Naive thymus-derived CD8-positive, alpha-beta T cell (primary cell): ENCODE measurements around the gene CD247. TPM values are rescaled to one million over a fixed set of nuclear protein-coding genes. Genes with fewer than 3 reads are reported as not detected.

ENCODE experiments used
- ATAC-seq, 2 donors: fragments of 150-1000 bp; cut with Tn5 transposase in 1 of 2; sonication (Bioruptor Pico), chemical (Tn5 transposase) in 1 of 2; 1 replicate in 1 of 2; 2 replicates in 1 of 2; pipeline ENCODE4 v1.10.0; 2021; ENCODE audit warnings: mild to moderate bottlenecking in 2 of 2, moderate library complexity in 2 of 2
- POLR2A ChIA-PET: fragments of 350-600 bp; sonication (Branson Sonifier 250); formaldehyde crosslinking; loops from one replicate; lab custom pipeline; 2021; ENCODE audit warnings: antibody characterized with exemption; lab: Charles Lee
- DNase-seq, 10 donors: peaks; one replicate each; pipeline versions ENCODE4 v3.0.0 to v3.0.0-alpha.2; 2020 to 2022
- H3K27ac Mint-ChIP-seq, 10 donors: one replicate each; pipeline ENCODE4 v1.8.0; 2020 to 2022; ENCODE audit warnings: mild to moderate bottlenecking in 10 of 10, mixed read lengths in 10 of 10, moderate library complexity in 4 of 10, inconsistent platforms in 1 of 10
- H3K27me3 Mint-ChIP-seq, 5 donors: one replicate each; pipeline ENCODE4 v1.8.0; 2021 to 2022; ENCODE audit warnings: mixed read lengths in 5 of 5
- H3K36me3 Mint-ChIP-seq, 3 donors: one replicate each; pipeline ENCODE4 v1.8.0; 2020 to 2022; ENCODE audit warnings: mixed read lengths in 3 of 3, mild to moderate bottlenecking in 2 of 3, inconsistent platforms in 1 of 3
- H3K4me1 Mint-ChIP-seq, 4 donors: one replicate each; pipeline ENCODE4 v1.8.0; 2021 to 2022; ENCODE audit warnings: mixed read lengths in 4 of 4
- H3K4me3 Mint-ChIP-seq, 10 donors: one replicate each; pipeline ENCODE4 v1.8.0; 2020 to 2022; ENCODE audit warnings: mild to moderate bottlenecking in 10 of 10, mixed read lengths in 10 of 10, moderate library complexity in 6 of 10, inconsistent platforms in 1 of 10
- H3K9me3 Mint-ChIP-seq, 9 donors: one replicate each; pipeline ENCODE4 v1.8.0; 2020 to 2022; ENCODE audit warnings: mixed read lengths in 9 of 9, mild to moderate bottlenecking in 3 of 9, inconsistent platforms in 1 of 9, moderate library complexity in 1 of 9
- polyA plus RNA-seq, 3 donors: library from polyadenylated mRNA; unstranded; fragments of 300-500 nt; fragmentation: Illumina TruSeq; gene quantifications; one replicate each; pipeline ENCODE4 v1.2.3, GENCODE V29; 2021
- total RNA-seq, 8 experiments: library from RNA in 2 of 8; stranded (reverse) in 2 of 8; gene quantifications; one replicate each; pipeline ENCODE4 v1.2.3 and lab custom pipeline; 2021 to 2026

CD247 gene
- total and polyA plus RNA-seq, 5 experiments from 2014 or later = 244 to 325 (median 308) TPM

DNA sequence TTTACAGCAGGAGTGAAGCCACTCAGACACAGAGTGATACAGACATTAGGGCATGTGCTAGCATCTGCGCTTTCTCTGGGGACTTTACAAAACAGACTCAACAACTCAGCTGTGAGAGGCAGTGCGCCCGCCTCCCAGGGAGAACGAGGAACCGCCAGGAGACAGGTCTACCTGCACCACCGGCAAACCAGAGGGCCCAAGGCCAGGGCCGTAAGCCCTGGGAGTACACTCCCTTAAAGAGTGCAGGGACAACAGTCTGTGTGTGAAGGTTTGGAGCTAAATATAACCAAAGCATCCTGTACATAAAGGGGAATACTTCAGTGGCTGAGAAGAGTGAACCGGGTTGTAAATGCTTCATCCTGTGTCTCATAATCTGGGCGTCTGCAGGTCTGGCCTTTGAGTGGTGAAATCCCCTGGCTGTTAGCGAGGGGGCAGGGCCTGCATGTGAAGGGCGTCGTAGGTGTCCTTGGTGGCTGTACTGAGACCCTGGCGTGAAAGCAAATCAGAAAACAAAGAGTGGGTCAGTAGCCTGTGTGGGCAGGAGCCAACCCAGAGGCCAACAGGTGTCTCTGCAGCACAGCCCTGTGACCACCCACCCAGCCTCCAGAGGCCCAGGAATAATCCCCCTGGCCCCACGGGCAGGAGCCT is 86.9 kb downstream of the CD247 start:
- H3K27ac Mint-ChIP-seq = peak overlapping the region; percentile 63 to 88 (median 79)
- ATAC-seq = peak; percentile 11 to 29
- H3K27me3 Mint-ChIP-seq = no peaks in the 10 kb centered on the region

DNA sequence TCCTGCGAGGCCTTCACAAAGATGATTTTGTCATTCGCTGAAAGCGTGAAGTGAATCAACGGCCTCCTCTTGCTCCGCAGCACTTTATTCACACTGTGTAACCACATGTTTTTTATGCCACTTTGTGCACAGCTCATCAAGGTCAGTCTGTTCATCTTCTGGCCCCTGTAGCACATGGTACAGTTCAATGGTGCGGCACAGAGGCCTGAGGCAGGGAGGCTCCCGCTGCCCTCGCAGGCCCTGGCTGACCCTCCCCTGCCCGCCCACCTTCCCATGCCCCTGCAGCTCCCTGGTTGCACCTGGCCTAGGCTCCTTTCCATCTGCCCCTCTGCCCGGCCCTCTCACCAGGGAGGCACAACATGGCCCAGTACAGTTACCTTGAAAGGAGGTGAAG is 87.5 kb downstream of the CD247 start:
- peak overlapping the region in 3 of 10 donors; percentile 2 to 57 (median 20) for H3K4me3 Mint-ChIP-seq
- peaks cover 0 to 55% (median 5%) of the 10 kb centered on the region in 3 donors for H3K36me3 Mint-ChIP-seq

More for the DNA sequence above, 86.9 kb downstream of the CD247 start:
- H3K4me3 Mint-ChIP-seq = peak overlapping the region in 3 of 10 donors; percentile 2 to 57 (median 26)
- no peaks in the 10 kb centered on the region for H3K9me3 Mint-ChIP-seq
- H3K36me3 Mint-ChIP-seq = peaks cover 0 to 61% (median 6%) of the 10 kb centered on the region in 3 donors
- H3K4me1 Mint-ChIP-seq = peaks cover 18 to 82% (median 62%) of the 10 kb centered on the region in 4 donors
- POLR2A ChIA-PET = interaction anchor here (0.6 to 2.4 kb wide), 6 partner anchors 9 to 100 kb away, joined by 3 to 15 read pairs (median 4); partner anchors contain the start of gene CD247
- DNase-seq = no peak

DNA sequence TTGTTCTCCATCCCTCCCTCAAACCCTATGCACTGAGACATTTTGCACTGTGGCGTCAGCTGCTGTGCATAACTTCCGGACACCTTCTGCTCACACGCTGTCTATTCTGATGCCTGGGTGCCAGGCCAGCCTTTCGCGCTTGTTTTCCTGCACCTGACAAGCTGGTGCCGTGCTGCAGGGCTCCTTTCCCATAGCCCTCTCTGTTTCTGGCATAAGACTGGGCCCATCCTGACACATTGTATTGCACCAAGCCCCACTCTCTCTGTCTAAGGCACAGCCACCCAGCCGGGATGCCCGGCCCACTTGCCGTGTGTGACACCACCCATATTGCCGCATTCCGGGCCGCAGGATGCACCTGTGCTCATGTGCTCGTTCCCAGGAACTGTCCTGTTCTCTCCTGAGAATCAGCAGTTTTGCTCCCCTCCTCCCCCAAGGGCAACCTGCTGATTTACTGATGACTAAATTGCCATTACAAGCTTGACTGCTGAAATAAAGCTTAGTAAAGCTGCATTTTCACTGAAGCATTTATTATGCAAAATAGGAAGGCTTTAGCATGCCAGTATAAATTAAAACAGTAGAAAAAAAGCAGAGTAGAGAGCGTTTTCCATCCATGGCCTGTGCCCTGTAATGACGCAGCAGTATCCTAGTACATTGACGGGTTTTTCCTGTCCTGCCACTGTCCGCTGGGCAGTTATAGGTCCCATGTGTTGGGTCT is 88.0 kb downstream of the CD247 start:
- Mint-ChIP-seq H3K36me3 (peaks cover 0 to 50% (median 5%) of the 10 kb centered on the region in 3 donors), H3K4me1 (peaks cover 8 to 77% (median 54%) of the 10 kb centered on the region in 4 donors), H3K9me3 (no peaks in the 10 kb centered on the region), H3K27me3 (no peaks in the 10 kb centered on the region), H3K4me3 (peak overlapping the region in 5 of 10 donors; percentile 1 to 55 (median 34)), H3K27ac (peak overlapping the region; percentile 30 to 89 (median 80))
- ATAC-seq (peak; percentile 24 to 41), DNase-seq (no peak)
- POLR2A ChIA-PET = interaction anchor here (1.1 to 2.4 kb wide), 5 partner anchors 8 to 87 kb away, joined by 3 to 15 read pairs (median 4); partner anchors contain the start of gene CD247

More for the DNA sequence above, 87.5 kb downstream of the CD247 start:
- Mint-ChIP-seq H3K9me3 (no peaks in the 10 kb centered on the region), H3K27me3 (no peaks in the 10 kb centered on the region), H3K27ac (peak overlapping the region in 9 of 10 donors; percentile 69 to 89 (median 84)), H3K4me1 (peaks cover 13 to 81% (median 58%) of the 10 kb centered on the region in 4 donors)
- no peak for DNase-seq
- POLR2A ChIA-PET = interaction anchor here (0.6 to 2.4 kb wide), 6 partner anchors 9 to 100 kb away, joined by 3 to 15 read pairs (median 3); partner anchors contain the start of gene CD247
- ATAC-seq = no peak

DNA sequence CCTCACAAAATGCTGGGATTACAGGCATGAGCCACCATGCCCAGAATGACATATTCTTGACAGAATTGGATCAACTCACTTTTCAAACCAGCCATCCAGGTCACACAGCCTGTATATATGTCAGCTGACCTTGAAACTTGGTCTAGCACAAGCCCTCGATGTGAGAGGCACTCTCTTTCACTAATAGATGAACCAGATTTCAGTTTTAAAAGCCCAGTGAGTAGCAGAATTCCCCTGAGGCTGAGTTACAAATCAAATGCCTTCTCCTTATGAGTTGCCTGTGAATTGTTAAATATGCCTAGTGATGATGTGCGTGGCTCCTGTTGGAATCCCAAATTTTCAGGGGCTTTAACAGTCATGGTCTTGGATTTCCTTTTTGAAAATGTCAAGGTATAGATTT is 88.7 kb downstream of the CD247 start:
- Mint-ChIP-seq H3K9me3 (no peaks in the 10 kb centered on the region), H3K27me3 (no peaks in the 10 kb centered on the region), H3K36me3 (peaks cover 0 to 46% (median 5%) of the 10 kb centered on the region in 3 donors), H3K4me3 (peak overlapping the region in 2 of 10 donors; percentile 1 to 45), H3K4me1 (peaks cover 9 to 77% (median 52%) of the 10 kb centered on the region in 4 donors), H3K27ac (peak overlapping the region; percentile 2 to 89 (median 82))
- POLR2A ChIA-PET = interaction anchor here (1.1 to 2.4 kb wide), 3 partner anchors 8 to 88 kb away, joined by 3 to 15 read pairs (median 8); partner anchors contain the start of gene CD247
- ATAC-seq (no peak), DNase-seq (no peak)

DNA sequence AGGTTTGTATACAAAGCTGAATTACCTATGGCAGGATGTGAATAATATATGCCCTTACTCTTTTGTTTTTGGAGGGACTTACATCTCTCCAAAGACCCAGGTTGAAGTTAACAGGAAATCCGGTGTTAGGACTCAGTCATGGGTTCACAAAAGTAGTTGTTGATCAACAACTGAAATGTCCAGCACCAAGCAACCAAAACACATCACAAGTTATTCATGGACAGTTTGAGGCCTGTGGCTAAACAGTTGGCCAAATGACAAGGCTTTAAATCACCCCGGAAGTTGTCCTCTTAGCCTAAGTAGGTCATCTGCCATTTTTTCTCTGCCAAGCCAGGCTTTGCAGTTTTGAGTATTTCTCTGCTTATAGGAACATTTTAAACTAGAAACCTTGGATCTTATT is 89.9 kb downstream of the CD247 start:
- Mint-ChIP-seq H3K27ac (peak overlapping the region in 8 of 10 donors; percentile 4 to 85 (median 79)), H3K36me3 (peaks cover 0 to 34% (median 4%) of the 10 kb centered on the region in 3 donors), H3K27me3 (no peaks in the 10 kb centered on the region), H3K4me1 (peaks cover 9 to 64% (median 44%) of the 10 kb centered on the region in 4 donors), H3K9me3 (peaks cover 0 to 2% (median 0%) of the 10 kb centered on the region in 9 donors), H3K4me3 (no peak overlapping the region)
- POLR2A ChIA-PET = interaction anchor here (1.1 to 1.5 kb wide), 3 partner anchors 13 to 91 kb away, joined by 3 to 6 read pairs (median 5); no protein-coding TSS in a partner anchor
- ATAC-seq = no peak
- DNase-seq = no peak

DNA sequence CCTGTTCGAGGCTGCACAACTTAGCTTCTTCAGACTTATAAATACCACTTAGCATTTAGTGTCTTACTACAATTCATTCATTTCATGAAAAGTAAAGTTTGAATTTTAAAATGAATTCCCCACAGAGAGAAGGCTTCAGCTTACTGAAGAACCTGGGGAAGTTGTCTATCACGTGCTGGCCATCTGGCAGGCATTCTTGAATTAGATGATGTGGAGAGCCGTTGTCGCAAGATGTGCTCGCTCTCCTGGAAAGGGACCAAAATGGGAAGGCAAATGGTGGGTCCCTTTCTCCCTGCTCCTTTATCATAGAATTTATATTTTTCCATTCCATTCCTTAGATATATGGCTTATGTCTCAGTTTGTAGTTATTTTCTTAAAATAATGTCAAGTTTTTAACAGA is 90.5 kb downstream of the CD247 start:
- Mint-ChIP-seq H3K36me3 (peaks cover 0 to 29% (median 4%) of the 10 kb centered on the region in 3 donors), H3K4me3 (no peak overlapping the region), H3K27me3 (no peaks in the 10 kb centered on the region), H3K27ac (peak overlapping the region; percentile 69 to 89 (median 82)), H3K4me1 (peaks cover 9 to 61% (median 43%) of the 10 kb centered on the region in 4 donors), H3K9me3 (peaks cover 0 to 2% (median 0%) of the 10 kb centered on the region in 9 donors)
- no peak for ATAC-seq
- POLR2A ChIA-PET = interaction anchor here (1.0 to 1.5 kb wide), 5 partner anchors 10 to 92 kb away, joined by 3 to 6 read pairs (median 5); no protein-coding TSS in a partner anchor
- no peak for DNase-seq

DNA sequence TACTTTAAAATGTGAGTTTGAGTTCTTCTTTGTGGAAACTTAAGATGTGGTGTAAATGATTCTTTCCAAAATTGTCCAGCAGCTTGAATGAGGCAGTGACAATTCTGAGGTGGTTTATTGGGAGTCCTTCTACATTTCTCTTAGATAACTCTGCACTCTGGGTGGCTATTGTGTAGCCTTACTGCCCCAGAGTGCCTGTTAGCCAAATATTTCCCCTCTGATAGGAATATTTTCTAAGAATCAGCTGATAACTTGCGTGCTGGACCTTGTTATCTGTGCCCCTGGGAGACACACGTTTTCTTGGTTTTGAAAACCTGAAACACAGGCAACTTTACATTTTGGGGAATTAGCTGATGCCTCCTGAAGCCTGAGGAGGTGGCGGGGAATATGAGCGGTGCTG is 91.6 kb downstream of the CD247 start:
- DNase-seq = no peak
- ATAC-seq = no peak
- POLR2A ChIA-PET = interaction anchor here (1.3 to 1.5 kb wide), 2 partner anchors 11 to 28 kb away, joined by 5 read pairs; no protein-coding TSS in a partner anchor
- peaks cover 11 to 52% (median 43%) of the 10 kb centered on the region in 4 donors for H3K4me1 Mint-ChIP-seq
- H3K36me3 Mint-ChIP-seq = peaks cover 0 to 19% (median 4%) of the 10 kb centered on the region in 3 donors
- H3K9me3 Mint-ChIP-seq = peaks cover 0 to 2% (median 0%) of the 10 kb centered on the region in 9 donors
- H3K27ac Mint-ChIP-seq = peak overlapping the region in 9 of 10 donors; percentile 32 to 86 (median 74)
- H3K4me3 Mint-ChIP-seq = no peak overlapping the region
- H3K27me3 Mint-ChIP-seq = no peaks in the 10 kb centered on the region

DNA sequence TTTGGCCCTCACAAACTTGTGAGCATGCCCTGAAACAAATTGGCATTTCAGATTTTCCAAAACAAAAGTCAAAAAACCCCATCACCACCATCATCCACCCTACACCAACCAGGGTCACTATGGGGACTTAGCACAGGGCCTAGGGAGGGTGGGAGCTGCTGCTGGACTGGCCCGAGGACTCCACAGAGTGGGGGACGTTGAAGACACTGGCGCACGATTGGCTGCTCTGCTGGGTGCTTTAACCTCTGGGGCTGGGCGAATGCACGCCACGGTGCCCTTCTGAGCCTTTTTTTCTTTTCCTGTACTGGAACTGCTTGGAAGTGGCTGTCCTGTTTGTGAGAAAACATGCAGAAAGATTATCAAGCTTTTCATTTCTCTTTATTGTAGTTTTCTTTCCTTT is 92.8 kb downstream of the CD247 start:
- Mint-ChIP-seq H3K4me1 (peaks cover 11 to 41% (median 33%) of the 10 kb centered on the region in 4 donors), H3K36me3 (peaks cover 0 to 10% (median 0%) of the 10 kb centered on the region in 3 donors), H3K4me3 (no peak overlapping the region), H3K27ac (peak overlapping the region; percentile 2 to 82 (median 44)), H3K9me3 (peaks cover 0 to 2% (median 0%) of the 10 kb centered on the region in 9 donors), H3K27me3 (no peaks in the 10 kb centered on the region)
- POLR2A ChIA-PET = no interaction called here
- ATAC-seq = no peak
- DNase-seq = no peak

DNA sequence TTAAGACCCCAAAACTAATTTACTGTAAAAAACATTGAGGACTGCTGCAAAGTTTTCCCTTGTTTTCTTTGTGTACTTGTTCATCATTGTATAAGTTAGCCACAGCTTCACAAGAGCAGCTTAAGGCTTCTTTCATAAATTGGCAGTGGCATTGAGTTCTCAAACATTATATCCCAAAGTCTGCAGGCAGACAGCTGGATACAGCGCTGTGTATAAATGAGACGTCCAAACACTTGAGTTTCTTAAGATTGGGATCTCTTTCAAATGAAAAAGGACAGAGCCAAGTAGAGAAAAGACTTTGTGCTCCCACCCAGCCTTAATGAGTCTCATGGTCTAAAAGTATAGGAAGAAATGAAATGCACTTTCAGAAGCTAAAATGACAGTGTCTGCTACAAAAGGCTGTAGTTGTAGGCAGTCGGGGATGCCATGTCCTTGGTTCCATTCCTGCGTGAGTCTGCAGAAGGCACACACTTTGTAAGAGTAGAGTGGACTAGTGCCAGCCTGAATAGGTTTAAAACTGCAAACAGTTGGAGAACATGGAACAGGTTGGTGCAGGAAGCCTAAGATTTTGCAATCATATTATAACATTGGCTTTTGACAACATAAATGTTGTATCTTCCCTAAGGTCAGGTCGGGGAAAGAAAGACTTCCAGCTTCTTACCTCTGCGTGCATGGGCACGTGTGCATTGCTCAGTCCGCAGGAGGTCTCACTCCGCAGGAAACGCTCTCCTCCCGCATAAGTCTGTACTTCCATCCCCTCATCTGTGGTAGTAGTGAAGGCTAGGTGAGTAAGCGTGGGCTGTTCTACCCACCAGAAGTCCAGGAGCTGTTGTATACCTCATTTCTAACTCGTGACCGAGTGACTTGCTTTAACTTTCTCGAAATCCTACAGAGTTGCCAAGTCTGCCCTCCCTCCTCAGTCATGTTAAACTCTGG is 94.4 kb downstream of the CD247 start:
- Mint-ChIP-seq H3K4me1 (peaks cover 6 to 26% (median 23%) of the 10 kb centered on the region in 4 donors), H3K27ac (peak overlapping the region in 7 of 10 donors; percentile 57 to 86 (median 77)), H3K4me3 (no peak overlapping the region), H3K27me3 (no peaks in the 10 kb centered on the region), H3K9me3 (peaks cover 0 to 2% (median 0%) of the 10 kb centered on the region in 9 donors), H3K36me3 (peaks cover 0 to 5% (median 0%) of the 10 kb centered on the region in 3 donors)
- no peak for DNase-seq
- ATAC-seq = no peak
- POLR2A ChIA-PET = interaction anchor here (1.1 kb wide), 1 partner anchor 24 kb away, joined by 3 read pairs; no protein-coding TSS in a partner anchor

DNA sequence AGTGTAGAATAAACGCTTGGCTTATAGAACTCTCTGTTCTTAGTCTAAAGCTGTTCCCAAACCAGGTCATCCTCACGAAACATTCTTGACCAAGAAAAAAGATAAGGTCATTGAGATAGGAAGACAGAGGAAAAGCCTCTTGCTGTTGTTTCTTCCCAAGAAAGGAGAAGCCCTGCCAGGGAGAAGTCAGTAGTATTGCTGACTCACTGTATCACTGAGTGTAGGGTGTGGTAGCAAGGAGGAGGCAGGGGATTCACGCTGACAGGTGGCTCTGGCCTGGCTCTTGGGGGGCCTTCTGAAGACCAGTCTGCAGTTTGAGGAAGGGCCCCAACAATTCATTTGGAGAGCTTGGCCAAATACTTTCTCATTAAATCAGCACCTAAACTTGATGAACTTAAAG is 97.8 kb downstream of the CD247 start:
- H3K27me3 Mint-ChIP-seq = no peaks in the 10 kb centered on the region
- ATAC-seq = no peak
- H3K36me3 Mint-ChIP-seq = peaks cover 0 to 25% (median 7%) of the 10 kb centered on the region in 3 donors
- peaks cover 0 to 10% (median 4%) of the 10 kb centered on the region in 4 donors for H3K4me1 Mint-ChIP-seq
- H3K4me3 Mint-ChIP-seq = no peak overlapping the region
- H3K27ac Mint-ChIP-seq = no peak overlapping the region
- peaks cover 0 to 2% (median 0%) of the 10 kb centered on the region in 9 donors for H3K9me3 Mint-ChIP-seq
- POLR2A ChIA-PET = interaction anchor here (0.7 kb wide), 1 partner anchor 149 kb away, joined by 3 read pairs; no protein-coding TSS in a partner anchor
- no peak for DNase-seq

DNA sequence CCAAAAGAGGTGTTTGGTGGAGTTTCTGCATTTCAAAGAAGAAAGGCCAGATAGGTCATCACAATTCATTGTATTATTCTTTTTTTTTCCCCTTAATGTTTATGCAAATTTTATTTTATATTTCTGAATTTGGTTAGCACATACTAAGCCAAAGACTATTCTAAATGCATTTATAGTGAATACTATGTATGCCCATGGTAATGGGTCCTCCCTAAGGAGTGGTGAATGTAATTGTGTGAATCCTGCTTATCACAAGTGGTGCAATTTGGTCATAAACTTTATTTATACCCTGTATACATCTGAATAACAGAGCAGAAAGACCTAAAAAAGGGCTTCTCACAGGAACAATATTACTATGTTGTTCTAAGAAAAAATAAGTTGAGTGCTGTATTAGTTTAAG is 99.1 kb downstream of the CD247 start:
- Mint-ChIP-seq H3K27me3 (no peaks in the 10 kb centered on the region), H3K4me3 (no peak overlapping the region), H3K9me3 (peaks cover 0 to 1% (median 0%) of the 10 kb centered on the region in 9 donors), H3K36me3 (peaks cover 0 to 38% (median 9%) of the 10 kb centered on the region in 3 donors), H3K4me1 (peaks cover 0 to 6% (median 2%) of the 10 kb centered on the region in 4 donors), H3K27ac (no peak overlapping the region)
- DNase-seq = no peak
- POLR2A ChIA-PET = no interaction called here
- no peak for ATAC-seq
